Hepatocyte (in vitro differentiated cells): ENCODE results near the gene ZAR1L. TPM values are rescaled to one million over a fixed set of nuclear protein-coding genes. Genes with fewer than 3 reads are reported as not detected.

Source experiments
- DNase-seq: peaks from one replicate; pipeline ENCODE4 v3.0.0-alpha.2; 2016; ENCODE audit warnings: low spot score
- H2AFZ ChIP-seq: fragments of 200-600 bp; sonication (generic); 2 replicates; pipeline ENCODE4 v1.6.0; 2016; ENCODE audit warnings: antibody characterized with exemption, mild to moderate bottlenecking
- H3K27ac ChIP-seq: fragments of 200-600 bp; sonication (generic); 2 replicates; pipeline ENCODE4 v1.5.1; 2016; ENCODE audit warnings: mild to moderate bottlenecking
- H3K27me3 ChIP-seq: fragments of 200-600 bp; sonication (generic); 2 replicates; pipeline ENCODE4 v1.6.1; 2016
- H3K36me3 ChIP-seq: fragments of 200-600 bp; sonication (generic); replicated peaks from 2 replicates; pipeline ENCODE4 v1.5.1; 2016; ENCODE audit warnings: low read depth; ENCODE audit not compliant: insufficient read depth
- H3K4me1 ChIP-seq: fragments of 200-600 bp; sonication (generic); 2 replicates; pipeline ENCODE4 v1.5.1; 2016; ENCODE audit warnings: mild to moderate bottlenecking, moderate library complexity; ENCODE audit not compliant: insufficient read depth
- H3K4me2 ChIP-seq: fragments of 200-600 bp; sonication (generic); 2 replicates; pipeline ENCODE4 v1.6.0; 2016
- H3K4me3 ChIP-seq: fragments of 200-600 bp; sonication (generic); 2 replicates; pipeline ENCODE4 v1.5.1; 2016; ENCODE audit warnings: mild to moderate bottlenecking
- H3K79me2 ChIP-seq: fragments of 200-600 bp; sonication (generic); 2 replicates; pipeline ENCODE4 v1.6.0; 2017; ENCODE audit warnings: mild to moderate bottlenecking
- H3K9me2 ChIP-seq: fragments of 200-600 bp; sonication (generic); replicated peaks from 2 replicates; pipeline ENCODE4 v1.6.0; 2017; ENCODE audit warnings: mild to moderate bottlenecking; ENCODE audit not compliant: insufficient read depth
- H3K9me3 ChIP-seq: fragments of 200-600 bp; sonication (generic); 2 replicates; pipeline ENCODE4 v1.5.1; 2016; ENCODE audit warnings: low read depth, mild to moderate bottlenecking
- H4K20me1 ChIP-seq: fragments of 200-600 bp; sonication (generic); 2 replicates; pipeline ENCODE4 v1.6.0; 2016; ENCODE audit warnings: mild to moderate bottlenecking; ENCODE audit not compliant: insufficient read depth, poor library complexity, severe bottlenecking
- EZH2 ChIP-seq: fragments of 200-600 bp; sonication (generic); IDR thresholded peaks from 2 replicates; pipeline ENCODE4 v1.6.1; 2016; ENCODE audit warnings: antibody characterized with exemption, mild to moderate bottlenecking, borderline replicate concordance
- EZH2phosphoT487 ChIP-seq: fragments of 200-600 bp; sonication (generic); IDR thresholded peaks from one replicate; pipeline ENCODE4 v1.6.1; 2018; ENCODE audit warnings: antibody characterized with exemption, mild to moderate bottlenecking, low read depth, moderate library complexity; ENCODE audit not compliant: unreplicated experiment, severe bottlenecking
- WGBS: methylation state at CpG from one replicate; pipeline ENCODE4 v1.1.6; 2016; ENCODE audit warnings: low lambda C conversion rate; ENCODE audit errors: missing lambda C conversion rate; 5-methylcytosine and 5-hydroxymethylcytosine counted together
- polyA plus RNA-seq: library from polyadenylated mRNA; unstranded; fragments of >200 nt; fragmentation: Nextera tagmentation; extraction: Ambion mirVana; gene quantifications from 2 replicates; pipeline ENCODE4 v1.2.1, GENCODE V29; 2016
- total RNA-seq: library from RNA; depleted of rRNA; stranded (reverse); fragments of >200 nt; gene quantifications from 2 replicates; pipeline ENCODE4 v1.2.3, GENCODE V29; 2014
- TF ChIP-seq, protein P1 (sequence below): fragments of 200-600 bp; sonication (generic); IDR thresholded peaks from 2 replicates; pipeline ENCODE4 v1.5.1; 2016; ENCODE audit warnings: antibody characterized with exemption, mild to moderate bottlenecking; ENCODE audit not compliant: poor library complexity

Gene ZAR1L
- total and polyA plus RNA-seq, 2 experiments from 2014 or later, result not detected

DNA sequence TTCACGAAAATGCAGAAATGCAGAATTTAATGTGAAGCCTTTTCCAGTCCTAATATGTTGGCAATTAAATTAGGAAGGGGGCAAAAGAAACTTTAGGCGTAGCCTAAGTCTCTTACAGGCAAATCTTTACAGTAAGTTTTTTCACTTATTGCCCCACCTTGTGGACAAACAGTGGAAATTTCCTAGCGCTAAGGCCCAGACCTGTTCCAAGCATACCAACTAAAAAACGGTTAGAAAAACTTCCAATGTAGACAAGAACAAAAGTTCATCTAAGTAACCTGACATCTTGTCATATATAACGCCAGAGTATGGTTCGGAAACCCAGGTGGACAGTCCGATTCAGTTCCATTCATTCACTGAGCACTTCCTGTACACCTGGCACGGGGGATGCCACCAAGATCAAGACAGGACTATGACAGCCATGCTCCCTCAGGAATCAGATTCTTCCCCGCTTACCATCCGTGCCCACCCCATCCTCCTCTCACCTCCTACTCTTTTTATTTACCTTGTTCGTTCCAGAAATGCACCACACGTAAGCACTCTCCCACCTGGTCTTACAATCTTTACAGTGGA, 4.9 kb downstream of the ZAR1L start:
- H3K27me3 ChIP-seq, result no peaks in the 10 kb centered on the region
- no peaks in the 10 kb centered on the region for H3K79me2 ChIP-seq
- H3K9me2 ChIP-seq, result no peaks in the 10 kb centered on the region
- H3K4me3 ChIP-seq, result no peak overlapping the region
- H2AFZ ChIP-seq, result no peak overlapping the region
- H3K4me1 ChIP-seq, result no peaks in the 10 kb centered on the region
- H3K36me3 ChIP-seq, result no peaks in the 10 kb centered on the region
- peak; percentile 74 for DNase-seq
- H4K20me1 ChIP-seq, result no peaks in the 10 kb centered on the region
- H3K9me3 ChIP-seq, result no peaks in the 10 kb centered on the region
- no peak for TF ChIP-seq EZH2phosphoT487
- TF ChIP-seq, protein P1, sequence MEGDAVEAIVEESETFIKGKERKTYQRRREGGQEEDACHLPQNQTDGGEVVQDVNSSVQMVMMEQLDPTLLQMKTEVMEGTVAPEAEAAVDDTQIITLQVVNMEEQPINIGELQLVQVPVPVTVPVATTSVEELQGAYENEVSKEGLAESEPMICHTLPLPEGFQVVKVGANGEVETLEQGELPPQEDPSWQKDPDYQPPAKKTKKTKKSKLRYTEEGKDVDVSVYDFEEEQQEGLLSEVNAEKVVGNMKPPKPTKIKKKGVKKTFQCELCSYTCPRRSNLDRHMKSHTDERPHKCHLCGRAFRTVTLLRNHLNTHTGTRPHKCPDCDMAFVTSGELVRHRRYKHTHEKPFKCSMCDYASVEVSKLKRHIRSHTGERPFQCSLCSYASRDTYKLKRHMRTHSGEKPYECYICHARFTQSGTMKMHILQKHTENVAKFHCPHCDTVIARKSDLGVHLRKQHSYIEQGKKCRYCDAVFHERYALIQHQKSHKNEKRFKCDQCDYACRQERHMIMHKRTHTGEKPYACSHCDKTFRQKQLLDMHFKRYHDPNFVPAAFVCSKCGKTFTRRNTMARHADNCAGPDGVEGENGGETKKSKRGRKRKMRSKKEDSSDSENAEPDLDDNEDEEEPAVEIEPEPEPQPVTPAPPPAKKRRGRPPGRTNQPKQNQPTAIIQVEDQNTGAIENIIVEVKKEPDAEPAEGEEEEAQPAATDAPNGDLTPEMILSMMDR, result peak; percentile 72
- no peak overlapping the region for H3K27ac ChIP-seq
- H3K4me2 ChIP-seq, result no peak overlapping the region
- WGBS, result 42% methylated on average over 12 of the region's 12 CpGs

DNA sequence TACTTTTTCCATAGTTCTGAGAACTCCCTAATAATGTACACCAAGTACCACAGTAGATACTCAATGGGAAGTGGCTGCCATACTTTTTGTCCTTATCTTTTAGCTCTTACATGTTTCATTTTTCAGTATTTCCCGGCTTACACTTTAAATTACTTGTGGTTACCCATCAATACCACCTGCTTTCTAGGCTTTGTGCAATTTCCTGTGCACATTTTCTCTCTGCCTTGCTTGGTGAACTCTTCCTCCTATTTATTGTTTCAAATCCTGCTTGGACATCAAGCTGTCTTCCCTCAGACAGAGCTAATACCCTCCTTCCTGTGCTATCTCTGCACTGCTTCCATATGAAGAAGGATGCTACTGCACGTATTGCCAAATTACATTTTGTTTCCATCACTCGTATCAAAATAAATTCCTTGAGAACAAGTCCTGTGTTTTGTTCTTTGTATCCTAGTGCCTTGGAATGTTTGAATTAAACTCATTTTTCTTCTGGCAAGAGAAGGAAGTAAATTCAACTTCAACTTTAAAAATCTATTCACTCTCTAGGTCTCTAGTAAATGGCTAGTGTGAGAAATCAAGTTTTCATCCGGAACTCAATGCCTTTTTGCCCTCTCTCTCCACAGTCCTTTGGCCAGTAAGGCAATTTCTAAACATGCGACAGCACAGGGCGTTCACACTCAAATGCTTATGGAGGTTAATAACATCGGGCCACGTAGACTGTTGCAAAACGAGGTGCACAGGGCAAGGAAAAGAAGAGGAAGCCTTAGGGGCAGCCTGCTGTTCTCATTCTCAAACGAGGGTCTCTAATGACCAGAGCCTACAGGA, 5.6 kb downstream of the ZAR1L start:
- H3K4me1 ChIP-seq, result no peaks in the 10 kb centered on the region
- H3K9me3 ChIP-seq, result no peaks in the 10 kb centered on the region
- DNase-seq, result no peak
- H4K20me1 ChIP-seq, result no peaks in the 10 kb centered on the region
- H3K27me3 ChIP-seq, result no peaks in the 10 kb centered on the region
- H3K4me3 ChIP-seq, result no peak overlapping the region
- no peak overlapping the region for H3K27ac ChIP-seq
- H3K79me2 ChIP-seq, result no peaks in the 10 kb centered on the region
- no peak overlapping the region for H3K4me2 ChIP-seq
- TF ChIP-seq EZH2phosphoT487, result no peak
- TF ChIP-seq, protein P1, result no peak
- TF ChIP-seq EZH2, result no peak
- WGBS, result 64% methylated on average over 10 of the region's 10 CpGs
- H3K9me2 ChIP-seq, result no peaks in the 10 kb centered on the region
- H2AFZ ChIP-seq, result no peak overlapping the region
- H3K36me3 ChIP-seq, result no peaks in the 10 kb centered on the region

DNA sequence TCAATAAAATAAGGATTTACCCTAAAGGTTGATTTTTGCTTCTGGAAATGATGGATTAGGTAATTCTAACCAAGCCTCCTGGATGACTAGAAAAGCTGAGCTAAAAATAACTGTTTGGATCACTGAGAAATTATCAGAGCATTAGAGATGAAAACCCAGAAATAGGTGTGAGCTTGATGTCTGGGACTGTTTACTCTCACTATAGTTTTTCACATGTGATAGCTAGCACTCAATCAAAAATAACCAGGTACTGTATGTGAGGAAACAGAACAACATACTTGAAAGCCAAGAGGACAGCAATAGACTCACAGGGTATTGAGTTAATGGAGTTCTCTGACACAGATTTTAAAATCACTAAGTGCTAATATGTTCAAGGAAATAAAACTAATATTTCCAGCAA, 9.5 kb downstream of the ZAR1L start:
- no peaks in the 10 kb centered on the region for H3K9me2 ChIP-seq
- H3K9me3 ChIP-seq, result no peaks in the 10 kb centered on the region
- TF ChIP-seq EZH2, result no peak
- TF ChIP-seq EZH2phosphoT487, result no peak
- TF ChIP-seq, protein P1, result no peak
- DNase-seq, result no peak
- no peak overlapping the region for H3K4me3 ChIP-seq
- no peaks in the 10 kb centered on the region for H3K36me3 ChIP-seq
- H3K27ac ChIP-seq, result no peak overlapping the region
- no peak overlapping the region for H2AFZ ChIP-seq
- H3K27me3 ChIP-seq, result no peaks in the 10 kb centered on the region
- no peaks in the 10 kb centered on the region for H4K20me1 ChIP-seq
- H3K4me2 ChIP-seq, result no peak overlapping the region
- H3K4me1 ChIP-seq, result no peaks in the 10 kb centered on the region
- H3K79me2 ChIP-seq, result no peaks in the 10 kb centered on the region
